ENCODE results near the gene MPZL3.
"Not testable (repeated sequence)": the region's sequence is repeated elsewhere in the genome, so short reads cannot be mapped to it uniquely, and the experiment has no call there.

Gene MPZL3

GRCh38 chr11:118184784-118185579 is 67.2 kb downstream of the MPZL3 start:
- no peak for DNase-seq (ENCODE audit: low read depth)

GRCh38 chr11:118183691-118184090 is 68.5 kb downstream of the MPZL3 start:
- not testable (repeated sequence) for DNase-seq (ENCODE audit: low read depth)

GRCh38 chr11:118180300-118180703 is 71.9 kb downstream of the MPZL3 start:
- no peak for DNase-seq (ENCODE audit: low read depth)

- DNase-seq (ENCODE audit: low read depth), result no peak
Measured at GRCh38 chr11:118176778-118177134, 75.4 kb downstream of the MPZL3 start.

Measured in activated T-cell treated with anti-CD3 and anti-CD28 coated beads for 1 hour (primary cell).